HG03139 (cell line): ENCODE data around the gene CACNA1S.

ENCODE experiments used
- ATAC-seq: cut with Tn5 transposase; IDR thresholded peaks from one replicate; pipeline ENCODE4 v1.9.1; 2021; ENCODE audit not compliant: unreplicated experiment

Gene CACNA1S

DNA sequence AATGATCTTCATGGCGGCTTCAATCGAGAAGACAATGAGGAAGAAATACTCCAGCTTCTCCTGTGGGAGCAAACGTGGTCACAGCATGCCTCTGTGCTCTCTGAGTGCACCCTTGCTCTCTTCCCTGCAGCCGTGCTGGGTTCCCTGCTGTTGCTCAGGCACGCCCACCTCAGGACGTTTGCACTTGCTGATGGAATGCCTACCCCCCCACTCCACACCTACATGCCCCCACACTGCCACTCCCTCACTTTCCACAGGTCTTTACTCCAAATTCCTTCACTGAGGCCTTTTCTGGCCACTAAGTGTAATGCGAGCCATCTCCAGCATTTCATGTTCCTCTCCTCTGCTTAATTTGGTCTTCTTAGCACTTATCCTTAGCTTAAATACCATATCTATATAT, 18.3 kb downstream of the CACNA1S start:
- no peak for ATAC-seq

- no peak for ATAC-seq
These were observed 18.7 kb downstream of the CACNA1S start for GRCh38 chr1:201093561-201093960.

DNA sequence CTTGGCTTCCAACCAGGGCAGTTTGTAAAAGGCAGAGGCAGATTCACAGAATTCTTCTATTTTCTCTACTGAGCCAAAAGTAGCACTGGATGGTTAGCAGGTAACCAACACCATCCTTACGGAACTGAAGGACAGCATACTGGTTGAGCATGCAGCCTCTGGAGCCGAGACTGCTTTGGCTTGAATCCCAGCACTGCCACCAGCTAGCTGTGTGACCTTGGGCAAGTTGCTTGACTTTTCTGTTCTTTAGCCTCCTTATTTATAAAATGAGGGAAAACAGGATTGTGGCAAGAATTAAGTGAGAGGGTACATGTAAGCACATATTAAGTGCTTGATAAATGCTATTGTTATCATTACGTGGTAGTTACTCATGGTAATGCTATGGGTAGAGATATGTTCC, 19.5 kb downstream of the CACNA1S start:
- ATAC-seq, result no peak

GRCh38 chr1:201091256-201091655, 21.0 kb downstream of the CACNA1S start:
- ATAC-seq, result no peak

- ATAC-seq, result no peak
These were observed 21.7 kb downstream of the CACNA1S start for GRCh38 chr1:201090541-201090940.

DNA sequence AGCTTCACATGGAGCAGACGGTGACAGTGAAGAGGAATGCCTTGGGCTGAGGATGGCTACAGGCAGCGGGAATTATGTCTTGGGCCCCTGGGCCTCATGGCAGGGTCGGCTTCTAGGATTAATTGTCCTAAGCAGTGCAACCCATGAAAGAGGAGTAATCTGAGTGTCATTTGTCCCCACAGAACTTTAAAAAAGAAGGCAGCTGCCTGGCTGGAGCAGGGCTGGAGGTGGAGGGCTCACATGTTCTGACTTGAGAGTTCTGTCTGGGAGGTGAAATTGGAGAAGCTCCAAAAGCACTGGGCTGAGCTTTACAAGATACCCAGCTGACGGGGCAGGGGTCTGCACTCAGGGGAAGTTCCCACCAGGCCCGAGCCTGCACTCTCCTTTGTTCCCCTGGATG, 22.6 kb downstream of the CACNA1S start:
- no peak for ATAC-seq

DNA sequence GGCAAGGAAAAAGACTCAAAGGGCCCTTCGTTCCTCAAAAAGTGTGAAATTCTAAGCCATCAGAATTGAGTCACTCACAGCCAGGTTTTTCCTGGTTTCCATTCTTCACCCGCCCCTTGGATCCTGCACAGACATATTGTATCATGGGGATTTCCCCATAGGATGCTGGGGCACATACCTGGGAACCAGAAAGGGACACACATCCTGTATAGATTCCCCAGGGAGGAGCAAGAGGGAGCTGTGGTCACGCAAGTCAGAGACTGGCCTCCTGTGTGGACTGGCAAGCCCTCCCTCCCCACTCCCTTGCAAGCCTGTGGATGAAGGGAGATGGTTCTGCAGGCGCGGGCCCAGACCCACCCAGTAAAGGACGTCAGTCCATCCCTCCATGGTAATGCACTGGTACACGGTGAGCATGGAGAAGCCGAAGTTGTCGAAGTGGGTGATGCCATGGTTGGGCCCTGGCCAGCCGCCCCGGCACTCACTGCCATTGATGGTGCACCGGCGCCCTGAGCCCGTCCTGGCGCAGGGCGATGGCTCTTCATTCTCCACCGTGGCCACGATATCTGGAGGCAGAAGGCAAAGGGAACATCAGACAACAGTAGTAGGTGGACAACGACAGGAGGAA, 23.2 kb downstream of the CACNA1S start:
- no peak for ATAC-seq

DNA sequence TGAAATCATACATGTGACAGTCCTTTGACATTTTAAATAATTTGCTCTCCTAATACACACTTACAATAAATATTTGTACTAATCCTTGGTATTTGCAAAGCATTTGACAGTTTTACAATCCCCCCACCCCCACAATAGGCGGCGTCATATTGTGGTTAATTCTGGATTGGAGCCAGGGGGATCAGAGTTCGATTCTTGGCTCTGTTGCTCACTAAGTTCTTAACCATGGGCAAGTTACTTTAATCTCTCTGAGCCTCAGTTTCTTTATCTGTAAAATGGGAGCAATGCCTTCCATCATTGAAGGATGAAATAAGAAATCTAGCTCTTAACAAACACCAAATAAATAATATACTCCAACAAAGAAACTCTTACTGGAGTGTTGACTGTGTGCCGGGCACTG, 23.8 kb downstream of the CACNA1S start:
- no peak for ATAC-seq

- no peak for ATAC-seq
These were observed 26.1 kb downstream of the CACNA1S start for GRCh38 chr1:201085902-201086735.

DNA sequence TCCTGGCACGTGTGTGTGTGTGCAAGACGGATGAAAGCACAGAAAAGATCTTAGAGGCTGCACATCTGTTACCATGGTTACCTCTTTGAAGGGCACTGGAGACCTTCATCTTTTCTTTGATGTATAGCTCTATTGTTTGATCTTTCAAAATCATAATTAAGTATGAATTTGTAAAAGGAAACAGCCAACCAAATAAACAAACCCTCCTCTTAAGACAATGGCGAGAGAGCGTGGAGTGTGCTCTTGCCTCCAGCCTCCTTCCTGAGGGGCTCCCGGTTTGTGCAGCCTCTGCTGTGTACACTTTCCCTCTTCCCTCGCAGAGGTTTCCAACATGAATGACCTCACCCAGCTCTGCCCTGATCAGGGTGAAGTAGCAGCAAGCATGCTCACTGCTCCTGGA, 27.9 kb downstream of the CACNA1S start:
- no peak for ATAC-seq

GRCh38 chr1:201083741-201084140, 28.5 kb downstream of the CACNA1S start:
- no peak for ATAC-seq

- ATAC-seq, result no peak
These were observed 32.1 kb downstream of the CACNA1S start for GRCh38 chr1:201080135-201080534.

- no peak for ATAC-seq
These were observed 34.5 kb downstream of the CACNA1S start for GRCh38 chr1:201077736-201078135.

GRCh38 chr1:201077116-201077515, 35.1 kb downstream of the CACNA1S start:
- no peak for ATAC-seq

- no peak for ATAC-seq
These were observed 36.1 kb downstream of the CACNA1S start for GRCh38 chr1:201076092-201076491.

DNA sequence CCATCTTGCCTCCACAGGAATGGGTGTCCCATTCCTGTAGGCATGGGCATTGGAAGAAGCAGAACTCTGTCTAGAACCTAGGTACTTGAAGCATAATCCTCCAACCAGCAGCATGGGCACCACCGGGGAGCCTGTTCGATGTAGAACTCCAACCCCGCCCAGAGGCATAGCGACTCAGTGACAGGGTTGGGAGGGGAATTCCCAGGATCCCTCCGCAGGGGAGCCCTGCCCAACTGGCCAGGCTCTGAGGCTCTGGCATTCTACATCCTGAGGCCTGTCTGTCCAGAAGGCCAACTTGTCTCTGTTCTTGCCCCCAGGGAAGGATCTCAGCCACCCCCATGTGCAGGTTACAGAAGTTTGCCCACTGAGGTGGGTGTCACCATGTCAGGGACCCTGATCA, 38.2 kb downstream of the CACNA1S start:
- ATAC-seq, result no peak

GRCh38 chr1:201072922-201073321, 39.3 kb downstream of the CACNA1S start:
- no peak for ATAC-seq

- no peak for ATAC-seq
These were observed 40.1 kb downstream of the CACNA1S start for GRCh38 chr1:201072149-201072548.

GRCh38 chr1:201069636-201070035, 42.6 kb downstream of the CACNA1S start:
- ATAC-seq, result no peak

DNA sequence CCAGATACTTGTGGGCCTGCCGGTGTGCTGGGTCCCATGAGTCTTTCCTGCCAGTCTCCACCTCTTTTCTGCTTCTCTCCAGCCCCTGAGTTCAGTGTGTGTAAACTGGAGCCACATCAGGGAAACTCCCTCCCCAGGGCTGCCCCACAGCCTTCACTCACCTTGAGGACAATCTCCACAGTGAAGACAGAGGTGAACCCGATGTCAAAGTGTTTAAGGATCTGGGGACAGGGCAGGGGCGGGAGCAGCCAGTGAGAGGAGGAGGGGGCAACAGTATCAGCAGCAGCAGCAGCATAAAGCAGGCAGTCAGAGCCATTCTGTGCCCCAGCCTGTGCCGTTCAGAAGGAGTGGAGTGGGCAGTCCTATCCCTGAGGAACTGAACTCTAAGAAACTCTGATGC, 43.2 kb downstream of the CACNA1S start:
- no peak for ATAC-seq

DNA sequence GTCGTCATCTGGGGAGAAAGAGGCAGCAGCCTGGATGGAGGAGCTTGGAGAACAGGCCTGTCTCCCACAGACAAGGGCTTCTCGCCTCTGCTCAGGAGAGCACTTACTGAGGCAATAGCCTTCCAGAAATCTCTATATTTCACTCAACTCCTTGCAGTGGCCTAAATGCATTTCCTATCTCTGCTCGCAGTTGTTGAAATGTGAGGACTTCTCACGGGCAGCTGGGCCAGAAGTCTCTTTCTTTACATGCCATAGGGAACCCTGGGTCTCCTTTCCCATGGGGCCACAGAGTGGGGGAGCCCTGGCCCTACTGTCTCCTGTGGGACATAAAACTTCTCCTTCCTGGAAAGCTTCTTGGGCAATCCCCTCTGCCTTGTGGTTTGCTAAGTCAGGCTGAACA, 45.2 kb downstream of the CACNA1S start:
- no peak for ATAC-seq

DNA sequence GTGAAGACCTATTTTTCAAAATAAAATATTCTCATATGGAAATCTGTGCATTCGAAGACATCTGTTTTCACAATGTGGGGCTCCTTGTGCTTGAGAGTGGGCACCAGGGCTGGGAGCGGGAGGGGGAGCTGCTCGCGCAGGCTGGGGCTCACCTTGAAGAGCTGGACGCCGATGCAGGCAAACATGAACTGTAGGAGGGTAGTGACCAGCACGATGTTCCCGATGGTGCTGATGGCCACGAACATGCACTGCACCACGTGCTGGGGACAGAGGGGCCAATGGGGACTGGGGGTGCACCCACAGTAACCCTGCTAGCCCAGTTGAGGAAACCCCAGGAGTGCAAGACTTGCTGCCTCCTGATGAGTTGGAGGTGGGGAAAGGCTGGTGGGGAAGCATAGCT, 46.5 kb downstream of the CACNA1S start:
- no peak for ATAC-seq

DNA sequence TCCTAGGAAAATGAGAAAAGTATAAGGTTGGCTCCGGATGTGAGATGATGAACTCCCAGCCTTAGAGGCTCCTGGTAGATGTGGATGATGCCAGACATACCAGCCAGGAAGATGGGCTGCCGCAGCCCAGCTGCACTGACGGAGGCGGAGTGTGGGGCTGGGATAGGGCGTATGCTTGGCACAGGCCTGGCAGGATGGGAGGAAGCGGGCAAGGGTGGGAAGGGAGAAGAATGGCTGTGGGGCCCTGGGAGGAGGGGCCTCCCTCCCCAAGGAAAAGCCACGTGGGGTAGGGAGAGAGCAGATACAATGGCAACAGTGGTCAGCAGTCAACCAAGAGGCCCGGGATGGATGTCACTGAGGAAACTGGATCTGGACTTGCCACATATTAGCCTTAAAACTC, 47.4 kb downstream of the CACNA1S start:
- ATAC-seq, result no peak
